ENCODE measurements around the gene CYB561A3. TPM values are rescaled to one million over a fixed set of nuclear protein-coding genes. Genes with fewer than 3 reads are reported as not detected.

Gene CYB561A3
- total RNA-seq, 1 experiment from 2014 or later = 21.7 TPM

DNA sequence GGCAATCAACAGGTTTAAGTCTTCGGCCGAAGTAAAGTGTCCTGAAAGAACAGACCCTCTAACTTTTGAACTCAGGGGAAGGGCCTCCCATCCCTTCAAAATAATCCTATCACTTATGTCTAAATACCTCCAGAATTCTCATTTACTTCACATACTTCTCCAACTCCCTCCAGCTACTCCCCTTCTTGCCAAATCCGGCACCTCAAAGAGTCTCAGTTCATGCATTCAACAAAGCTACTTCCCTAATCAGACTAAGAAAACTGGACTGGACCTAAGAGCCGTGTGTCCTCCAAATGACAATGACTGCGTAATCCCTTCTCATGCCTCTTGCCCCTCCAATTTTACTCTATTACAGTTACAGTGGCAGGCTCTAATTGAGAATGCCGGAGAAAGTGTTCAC is 30.0 kb downstream of the CYB561A3 start:
- no peak overlapping the region for H4K8ac ChIP-seq (replicated peaks; ENCODE audit: insufficient read length, low read depth, low read length)
- H3K36me3 Mint-ChIP-seq (ENCODE audit: insufficient read depth in 1 of 3, low read depth in 3 of 3) = peaks cover 25 to 42% (median 37%) of the 10 kb centered on the region in 3 experiments; a peak in 6 of 7 replicates
- peaks cover 13% of the 10 kb centered on the region for H3K23me2 ChIP-seq (ENCODE audit: insufficient read length, low read depth, low read length, poor library complexity, severe bottlenecking)
- H4K91ac ChIP-seq (ENCODE audit: insufficient read length, low read depth, low read length) = no peak overlapping the region
- no peaks in the 10 kb centered on the region for H3K9me3 Mint-ChIP-seq
- no peak overlapping the region for H4K5ac ChIP-seq (ENCODE audit: insufficient read length, low read depth, low read length)
- peak overlapping the region; percentile 55 to 97 (median 96); a peak in 4 of 7 replicates for H3K27ac Mint-ChIP-seq
- H3K14ac ChIP-seq (ENCODE audit: insufficient read depth, low read length) = no peak overlapping the region
- peak overlapping the region; percentile 95 to 98 for H3K4me3 Mint-ChIP-seq
- TF ChIP-seq, protein P1, sequence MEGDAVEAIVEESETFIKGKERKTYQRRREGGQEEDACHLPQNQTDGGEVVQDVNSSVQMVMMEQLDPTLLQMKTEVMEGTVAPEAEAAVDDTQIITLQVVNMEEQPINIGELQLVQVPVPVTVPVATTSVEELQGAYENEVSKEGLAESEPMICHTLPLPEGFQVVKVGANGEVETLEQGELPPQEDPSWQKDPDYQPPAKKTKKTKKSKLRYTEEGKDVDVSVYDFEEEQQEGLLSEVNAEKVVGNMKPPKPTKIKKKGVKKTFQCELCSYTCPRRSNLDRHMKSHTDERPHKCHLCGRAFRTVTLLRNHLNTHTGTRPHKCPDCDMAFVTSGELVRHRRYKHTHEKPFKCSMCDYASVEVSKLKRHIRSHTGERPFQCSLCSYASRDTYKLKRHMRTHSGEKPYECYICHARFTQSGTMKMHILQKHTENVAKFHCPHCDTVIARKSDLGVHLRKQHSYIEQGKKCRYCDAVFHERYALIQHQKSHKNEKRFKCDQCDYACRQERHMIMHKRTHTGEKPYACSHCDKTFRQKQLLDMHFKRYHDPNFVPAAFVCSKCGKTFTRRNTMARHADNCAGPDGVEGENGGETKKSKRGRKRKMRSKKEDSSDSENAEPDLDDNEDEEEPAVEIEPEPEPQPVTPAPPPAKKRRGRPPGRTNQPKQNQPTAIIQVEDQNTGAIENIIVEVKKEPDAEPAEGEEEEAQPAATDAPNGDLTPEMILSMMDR (conservative IDR thresholded peaks at IDR 0.05) = no peak
- no peak overlapping the region for H2BK15ac ChIP-seq (ENCODE audit: low read depth, low read length)
- no peaks in the 10 kb centered on the region for H3K27me3 Mint-ChIP-seq (ENCODE audit: low read depth)
- no peak overlapping the region for H2BK12ac ChIP-seq (ENCODE audit: insufficient read length, low read depth, low read length)
- H3K4ac ChIP-seq (ENCODE audit: low read depth, low read length) = no peak overlapping the region
- no peaks in the 10 kb centered on the region for H3K79me1 ChIP-seq (ENCODE audit: insufficient read depth, low read depth, low read length, poor library complexity, severe bottlenecking)
- H3K9ac ChIP-seq (ENCODE audit: extremely low read depth, insufficient read length, low read length) = peak overlapping the region; percentile 97
- H2BK120ac ChIP-seq (ENCODE audit: low read depth, low read length, poor library complexity, severe bottlenecking) = no peak overlapping the region
- H3K4me1 Mint-ChIP-seq = peaks cover 39 to 44% of the 10 kb centered on the region in 2 experiments
- H3K79me2 ChIP-seq (ENCODE audit: insufficient read depth, low read length) = peaks cover 28% of the 10 kb centered on the region
- WGBS (ENCODE audit: extremely low coverage, insufficient read length, low lambda C conversion rate) = no CpG with 5 or more reads among the region's 6 CpGs
- no peaks in the 10 kb centered on the region for H3K27me3 ChIP-seq (ENCODE audit: insufficient read depth, low read length)
- H3K27ac ChIP-seq (ENCODE audit: insufficient read length, low read depth, low read length) = no peak overlapping the region
- no peak overlapping the region for H3T11ph ChIP-seq (ENCODE audit: low read length)
- no peaks in the 10 kb centered on the region for H3K9me3 ChIP-seq (ENCODE audit: control insufficient read depth, low read depth, low read length)
- H3K4me2 ChIP-seq (ENCODE audit: insufficient read depth, insufficient read length, low read length) = peak overlapping the region; percentile 94
- no peak overlapping the region for H2AK5ac ChIP-seq (ENCODE audit: insufficient read length, low read length)
- no peak overlapping the region for H3K56ac ChIP-seq (ENCODE audit: insufficient read length, low read depth, low read length)
- no peak for DNase-seq
- H2BK20ac ChIP-seq (ENCODE audit: low read depth, low read length, poor library complexity, severe bottlenecking) = no peak overlapping the region
- no peak overlapping the region for H2BK5ac ChIP-seq (ENCODE audit: insufficient read length, low read length)
- H3K23ac ChIP-seq (ENCODE audit: insufficient read length, low read depth, low read length) = no peak overlapping the region
- H3K4me1 ChIP-seq (ENCODE audit: insufficient read depth, low read length) = peaks cover 5% of the 10 kb centered on the region
- no peak overlapping the region for H2AFZ ChIP-seq (ENCODE audit: low read length)
- no peak overlapping the region for H3K18ac ChIP-seq (ENCODE audit: insufficient read length, low read depth, low read length)
- H4K20me1 ChIP-seq (ENCODE audit: control insufficient read depth, insufficient read depth, insufficient read length) = no peaks in the 10 kb centered on the region
